Psoas muscle (tissue), 8 donors: ENCODE data around the gene RGMA. TPM values are rescaled to one million over a fixed set of nuclear protein-coding genes. Genes with fewer than 3 reads are reported as not detected.
A peak's percentile ranks its signal among the peaks of the same experiment; 100 is the strongest.

ENCODE experiments used
- ATAC-seq, 4 donors: fragments of 200-7000 bp; cut with Tn5 transposase; one replicate each; pipeline ENCODE4 v1.9.1; 2020; ENCODE audit warnings: moderate library complexity in 3 of 4, mild to moderate bottlenecking in 2 of 4
- DNase-seq, 2 donors: peaks; one replicate each; pipeline ENCODE4 v3.0.0-alpha.2; 2020
- H3K27ac ChIP-seq: fragments of 200-600 bp; one replicate; pipeline ENCODE4 v1.8.0; 2022
- H3K27me3 ChIP-seq, 3 donors: fragments of 200-600 bp in 1 of 3; one replicate each; pipeline versions ENCODE4 v1.6.1 to v1.8.0; 2013 to 2022; ENCODE audit warnings: low read length in 2 of 3, mild to moderate bottlenecking in 2 of 3, moderate library complexity in 1 of 3; ENCODE audit not compliant: insufficient read depth in 3 of 3
- H3K36me3 ChIP-seq, 2 donors: fragments of 200-600 bp in 1 of 2; one replicate each; pipeline versions ENCODE4 v1.6.1 to v1.8.0; 2013 to 2022; ENCODE audit warnings: low read depth in 1 of 2, mild to moderate bottlenecking in 1 of 2, moderate library complexity in 1 of 2; ENCODE audit not compliant: insufficient read depth in 1 of 2
- H3K4me1 ChIP-seq: fragments of 200-600 bp; one replicate; pipeline ENCODE4 v1.8.0; 2022
- H3K4me3 ChIP-seq: fragments of 200-600 bp; one replicate; pipeline ENCODE4 v1.8.0; 2022; ENCODE audit warnings: mild to moderate bottlenecking
- H3K9me3 ChIP-seq: fragments of 200-600 bp; one replicate; pipeline ENCODE4 v1.8.0; 2022
- CTCF ChIP-seq: fragments of 200-600 bp; IDR thresholded peaks from one replicate; pipeline ENCODE4 v1.8.0; 2022; ENCODE audit warnings: antibody characterized with exemption
- WGBS, 3 donors: extraction: QIAGEN DNeasy Blood & Tissue Kit; methylation state at CpG; one replicate each; pipeline versions ENCODE4 v1.1.6 to v1.1.7; 2013; 5-methylcytosine and 5-hydroxymethylcytosine counted together
- intact Hi-C, 2 donors: fragments of 100-400 bp; cut with DNase I; formaldehyde crosslinking; loops; one replicate each; pipeline versions ENCODE4 v1.11.0 to v1.14.2; 2022
- polyA plus RNA-seq, 3 donors: library from polyadenylated mRNA; stranded (reverse); fragments of 200-250 nt; gene quantifications; one replicate each; pipeline ENCODE4 v1.2.3, GENCODE V29; 2013
- total RNA-seq, 4 donors: library from RNA; stranded (reverse); fragmentation: NEBNext Ultra II Directional in 2 of 4; extraction: Animal tissue kit (Norgen Biotek cat#: 25700) in 2 of 4; gene quantifications; one replicate each; pipeline versions ENCODE4 v1.2.1 to v1.2.4, GENCODE V29; 2021 to 2023
- donor health status: healthy with polysubstance abuse.
- donor health status: DM: no; HTN: no; CAD: no; lungs with moderate emphysema.
- donor health status: Bipolar disorder and iron deficiency.
- donor health status: healthy.
- donor health status: DM: yes; HTN: yes; CAD: no.
- donor health status: DM: no; HTN: no; CAD: no.
- donor health status: DM: no; HTN: no; CAD: no.
- donor health status: DM: yes; HTN: yes; CAD: no.

The RGMA gene
- total and polyA plus RNA-seq, 7 donors: 39.2 to 217 (median 129) TPM

- 92 to 94% (median 93%) methylated on average over 10 of the region's 10 CpGs for WGBS, 3 donors
- no peak for DNase-seq
- intact Hi-C loops: no loop called here
- ATAC-seq: no peak
- H3K9me3 ChIP-seq: no peaks in the 10 kb centered on the region
- TF ChIP-seq CTCF: no peak
- H3K36me3 ChIP-seq: no peaks in the 10 kb centered on the region
- no peak overlapping the region for H3K27ac ChIP-seq
- no peaks in the 10 kb centered on the region for H3K4me1 ChIP-seq
- no peaks in the 10 kb centered on the region for H3K27me3 ChIP-seq
- H3K4me3 ChIP-seq: no peak overlapping the region
Observed at GRCh38 chr15:93131485-93132095, 42.6 kb upstream of the RGMA start.

DNA sequence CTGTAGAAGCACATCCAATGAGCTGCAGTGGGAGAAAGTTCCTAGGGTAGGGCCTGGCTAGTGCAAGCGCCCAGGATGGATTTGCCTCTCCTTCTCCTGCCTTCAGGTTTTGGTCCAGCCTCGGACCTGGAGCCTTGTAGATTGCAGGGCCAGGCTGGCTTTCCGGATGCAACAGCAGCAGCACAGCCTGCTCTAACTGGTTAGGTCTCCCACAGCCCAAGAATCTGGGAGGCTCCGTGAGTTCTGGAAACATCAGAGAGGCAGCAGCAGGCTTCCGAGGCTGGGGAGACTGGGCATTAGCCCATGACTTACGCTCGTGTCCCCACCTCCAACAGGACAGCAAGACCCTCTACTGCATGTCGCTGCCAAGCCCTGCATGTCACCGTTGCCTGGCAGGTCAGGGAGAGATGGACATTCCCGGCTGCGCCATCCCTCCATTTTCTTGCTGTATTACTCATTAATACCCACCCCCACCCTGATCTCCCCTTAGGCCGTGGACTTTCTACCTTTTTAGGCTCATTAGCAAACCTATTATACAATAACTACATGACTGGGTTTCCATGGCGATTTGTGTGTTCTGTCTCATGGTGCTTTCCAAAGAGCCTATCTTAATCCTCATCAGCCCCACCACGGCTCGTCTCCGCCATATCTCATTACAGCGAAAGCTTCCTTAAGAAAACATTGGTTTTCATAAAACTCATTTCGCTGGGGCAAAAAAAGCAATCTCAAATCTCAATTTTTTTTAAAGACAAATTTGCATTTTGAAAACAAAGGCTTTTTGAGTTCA, 40.9 kb upstream of the RGMA start:
- Histone ChIP-seq H3K27ac (no peak overlapping the region), H3K36me3 (no peaks in the 10 kb centered on the region), H3K4me3 (no peak overlapping the region), H3K9me3 (no peaks in the 10 kb centered on the region), H3K4me1 (no peaks in the 10 kb centered on the region), H3K27me3 (no peaks in the 10 kb centered on the region)
- ATAC-seq: no peak
- 87 to 92% (median 88%) methylated on average over 18 of the region's 18 CpGs for WGBS, 3 donors
- DNase-seq: no peak
- intact Hi-C loops: no loop called here
- no peak for TF ChIP-seq CTCF

DNA sequence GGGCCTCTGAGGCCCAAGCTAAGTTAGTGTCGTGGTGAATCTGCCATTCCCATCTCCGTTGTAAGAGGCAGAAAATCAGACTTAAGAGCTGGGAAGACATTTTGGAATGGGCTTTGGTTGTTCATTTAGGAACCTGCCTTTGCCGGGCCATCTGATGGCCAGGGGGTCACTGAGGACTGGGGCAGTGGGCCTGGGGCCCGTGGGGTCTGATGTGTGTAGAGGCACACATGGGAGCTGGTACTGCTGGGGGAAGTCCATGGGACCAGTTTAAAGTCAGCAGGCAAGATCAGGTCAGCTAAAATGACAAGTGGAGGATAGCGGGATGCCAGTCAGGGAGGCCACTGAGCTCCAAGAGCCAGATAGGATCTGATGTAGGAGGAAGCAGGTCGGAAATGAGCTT, 38.3 kb upstream of the RGMA start:
- Histone ChIP-seq H3K4me3 (no peak overlapping the region), H3K36me3 (no peaks in the 10 kb centered on the region), H3K27ac (peak overlapping the region; percentile 41), H3K9me3 (no peaks in the 10 kb centered on the region), H3K4me1 (no peaks in the 10 kb centered on the region), H3K27me3 (no peaks in the 10 kb centered on the region)
- ATAC-seq: no peak
- 67 to 75% (median 73%) methylated on average over 6 of the region's 6 CpGs for WGBS, 3 donors
- no peak for TF ChIP-seq CTCF
- DNase-seq: no peak
- intact Hi-C loops: no loop called here

GRCh38 chr15:93126599-93126998, 37.6 kb upstream of the RGMA start:
- TF ChIP-seq CTCF: no peak
- Histone ChIP-seq H3K36me3 (no peaks in the 10 kb centered on the region), H3K4me3 (no peak overlapping the region), H3K4me1 (no peaks in the 10 kb centered on the region), H3K9me3 (no peaks in the 10 kb centered on the region), H3K27me3 (no peaks in the 10 kb centered on the region), H3K27ac (peak overlapping the region; percentile 46)
- intact Hi-C loops: no loop called here
- 53 to 63% (median 60%) methylated on average over 8 of the region's 8 CpGs for WGBS, 3 donors
- peak; percentile 34 to 76 (median 67) for ATAC-seq
- DNase-seq: peak; percentile 77 to 91
